ENCODE measurements around the gene ARHGAP11A.

ARHGAP11A gene

DNA sequence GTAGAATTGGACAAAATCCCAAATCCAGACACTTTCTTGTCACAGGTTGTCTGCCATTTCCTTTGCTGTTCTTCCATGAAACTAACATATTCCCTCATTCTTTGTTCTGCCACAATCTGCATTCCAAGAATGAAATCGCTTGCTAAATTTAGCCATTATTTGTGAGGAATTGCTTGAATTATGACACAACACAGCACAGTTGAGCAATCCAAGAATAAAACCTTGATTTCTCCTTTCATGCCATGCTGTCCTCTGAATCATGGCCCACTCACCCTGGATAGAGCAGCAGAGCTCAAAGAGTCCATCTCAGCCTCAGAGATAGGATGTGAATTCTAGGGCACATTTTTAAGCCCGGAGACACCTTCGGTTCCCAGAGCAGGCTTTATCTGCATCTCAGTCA lies 67.3 kb downstream of the ARHGAP11A start:
- intact Hi-C loops (cut with DNase I), result no loop called here

GRCh38 chr15:32682977-32683630 lies 67.8 kb downstream of the ARHGAP11A start:
- intact Hi-C loops (cut with DNase I), result no loop called here
- no peak for DNase-seq

More for the DNA sequence above, 67.3 kb downstream of the ARHGAP11A start:
- no peak for DNase-seq

DNA sequence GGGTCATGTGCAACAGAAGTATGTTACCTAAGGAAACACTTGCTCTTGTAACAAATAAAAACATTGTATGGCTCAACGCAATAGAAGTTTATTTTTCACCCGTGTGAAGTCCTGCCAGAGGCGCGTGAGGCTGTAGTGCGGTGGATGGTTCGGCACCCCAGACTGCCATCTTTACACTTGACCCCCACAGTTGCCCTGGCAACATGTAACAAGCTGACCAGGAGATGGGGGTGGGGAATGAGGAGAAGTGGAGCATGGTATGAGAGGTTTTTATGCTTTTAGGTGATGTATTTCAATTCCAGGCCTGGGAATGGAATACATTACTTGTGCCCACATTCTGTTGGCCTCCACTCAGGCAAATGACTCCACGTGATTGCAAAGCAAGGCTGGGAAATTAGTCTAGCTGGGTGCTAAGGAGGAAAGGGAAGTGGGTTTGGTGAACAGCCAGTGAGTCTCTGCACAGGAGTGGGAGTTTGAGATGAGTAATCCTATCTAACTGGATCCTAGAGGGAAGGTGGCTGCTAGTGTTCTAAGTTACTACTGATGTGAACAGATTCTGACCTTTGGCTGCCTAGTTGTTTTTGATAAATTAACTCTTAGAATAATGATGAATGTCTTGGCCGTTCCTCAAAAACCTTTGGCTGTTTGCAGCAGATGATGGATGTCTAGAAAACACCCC lies 68.7 kb downstream of the ARHGAP11A start:
- DNase-seq, result peak in 29 of 42 donors; percentile 25 to 85 (median 52)
- intact Hi-C loops (cut with DNase I), result no loop called here

DNA sequence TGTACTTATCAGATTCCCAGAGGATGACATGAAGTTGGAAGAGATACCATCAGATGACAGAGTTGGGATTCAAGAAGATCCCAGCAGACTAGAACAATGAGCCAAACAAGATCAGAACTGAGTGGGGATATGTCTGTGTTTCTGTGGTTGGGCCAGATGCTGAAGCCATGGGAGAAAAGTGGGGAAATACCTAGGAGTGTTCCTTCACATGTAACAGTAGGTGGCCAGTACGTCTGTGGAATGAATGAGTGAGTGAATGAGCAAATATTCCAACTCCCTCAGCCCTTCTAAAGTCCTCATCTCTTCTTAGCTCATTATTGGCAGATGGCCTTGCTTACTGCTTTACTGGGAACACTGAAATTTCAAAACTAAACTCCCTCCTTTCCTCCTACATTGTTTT lies 70.3 kb downstream of the ARHGAP11A start:
- no peak for DNase-seq
- intact Hi-C loops (cut with DNase I), result no loop called here

DNA sequence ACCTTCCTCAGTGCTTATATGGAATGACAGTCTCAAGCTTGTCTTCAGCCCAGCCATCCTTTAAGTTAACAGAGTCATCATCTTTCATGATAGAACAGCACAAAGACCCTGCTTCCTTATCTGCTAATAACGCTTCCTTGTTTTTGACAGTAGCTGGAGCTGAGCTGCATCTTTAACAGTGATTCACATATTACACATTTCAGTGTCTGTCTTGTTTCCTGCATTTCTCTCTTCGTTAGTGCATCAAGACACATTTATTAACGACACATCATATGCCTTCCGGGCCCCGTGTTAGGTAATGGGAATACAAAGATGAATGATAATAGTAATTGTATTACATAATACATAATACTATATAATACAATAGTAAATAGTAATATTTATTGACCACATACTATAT lies 72.3 kb downstream of the ARHGAP11A start:
- intact Hi-C loops (cut with DNase I), result no loop called here
- DNase-seq, result no peak

GRCh38 chr15:32688151-32688639 lies 72.9 kb downstream of the ARHGAP11A start:
- intact Hi-C loops (cut with DNase I), result no loop called here
- DNase-seq, result no peak

All from head of caudate nucleus (tissue), 42 donors.